ENCODE results near the gene SREBF2.
A peak's percentile ranks its signal among the peaks of the same experiment; 100 is the strongest.

The SREBF2 gene

DNA sequence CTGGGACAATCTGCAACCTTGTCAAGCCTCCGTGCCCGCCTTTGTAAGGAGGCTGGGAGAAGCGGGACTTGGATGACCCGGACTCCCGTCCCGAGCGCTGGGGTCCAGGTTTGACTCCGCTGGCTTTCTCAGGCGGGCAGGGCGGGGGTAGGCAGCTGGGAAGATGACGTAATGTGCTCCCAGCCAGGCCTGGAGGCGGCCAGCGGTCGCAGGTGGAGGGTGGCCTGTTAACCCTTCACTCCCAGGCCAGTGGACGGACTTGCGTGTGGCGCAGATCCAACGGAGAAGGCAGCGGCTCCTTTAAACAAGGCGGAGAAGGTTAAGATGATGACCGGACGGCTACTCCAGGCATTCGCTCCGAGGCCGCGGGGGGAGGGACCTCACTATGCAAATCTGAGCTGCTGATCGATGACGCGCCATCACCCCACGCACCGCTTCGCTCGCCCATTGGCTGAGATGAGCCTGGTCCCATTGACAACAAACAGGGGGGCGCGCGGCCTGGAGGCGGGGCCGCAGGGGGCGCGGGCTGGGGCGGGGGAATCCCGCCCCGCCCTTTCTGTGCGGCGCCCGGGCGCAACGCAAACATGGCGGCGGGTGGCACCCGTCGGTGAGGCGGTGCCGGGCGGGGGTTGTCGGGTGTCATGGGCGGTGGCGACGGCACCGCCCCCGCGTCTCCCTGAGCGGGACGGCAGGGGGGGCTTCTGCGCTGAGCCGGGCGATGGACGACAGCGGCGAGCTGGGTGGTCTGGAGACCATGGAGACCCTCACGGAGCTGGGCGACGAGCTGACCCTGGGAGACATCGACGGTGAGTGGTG is at the start of gene SREBF2:
Gene SREBF2, plus strand, starts transcription at position 553 of the 816 bp plus-strand sequence. Its CDS starts 166 bp downstream, at position 719.
- DNase-seq = peak; percentile 99

DNA sequence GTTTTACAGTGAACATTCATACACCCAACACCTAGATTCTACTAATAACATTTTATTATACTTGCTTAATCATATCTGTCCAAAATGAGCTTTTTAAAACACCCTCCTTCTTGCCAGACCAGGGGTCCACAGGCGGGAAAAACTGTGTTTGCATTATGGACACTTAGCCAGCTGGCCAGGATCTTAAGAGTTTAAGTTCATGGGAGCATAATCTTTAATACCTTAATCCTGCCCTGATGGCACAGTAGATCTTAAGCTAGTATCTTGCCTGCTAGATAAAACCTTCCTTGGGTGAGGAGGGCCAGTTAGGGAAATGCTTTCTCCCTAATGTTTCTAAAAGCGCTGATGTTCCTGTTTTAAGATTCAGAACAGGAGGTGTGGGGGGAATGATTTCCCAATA is 45.6 kb upstream of the SREBF2 start:
- DNase-seq = no peak

DNA sequence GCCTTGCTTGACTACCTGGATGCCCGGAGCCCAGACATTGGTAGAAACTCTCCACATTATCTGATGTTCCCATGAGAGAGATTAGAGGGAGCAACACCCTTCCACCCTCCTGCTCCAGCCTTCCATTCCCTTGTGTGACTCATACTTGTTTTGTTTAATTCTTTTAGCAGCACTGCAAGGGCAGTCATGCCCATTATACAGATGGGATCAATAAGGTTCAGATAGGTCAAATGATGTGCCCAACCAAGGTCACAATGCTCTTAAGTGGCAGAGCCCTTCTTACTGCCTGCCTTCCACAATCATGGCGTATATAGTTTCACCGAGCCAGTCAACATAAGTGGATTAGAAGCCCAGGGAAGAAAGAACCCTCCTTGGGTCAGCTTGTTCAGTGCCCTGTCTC is 39.0 kb upstream of the SREBF2 start:
- DNase-seq = no peak

DNA sequence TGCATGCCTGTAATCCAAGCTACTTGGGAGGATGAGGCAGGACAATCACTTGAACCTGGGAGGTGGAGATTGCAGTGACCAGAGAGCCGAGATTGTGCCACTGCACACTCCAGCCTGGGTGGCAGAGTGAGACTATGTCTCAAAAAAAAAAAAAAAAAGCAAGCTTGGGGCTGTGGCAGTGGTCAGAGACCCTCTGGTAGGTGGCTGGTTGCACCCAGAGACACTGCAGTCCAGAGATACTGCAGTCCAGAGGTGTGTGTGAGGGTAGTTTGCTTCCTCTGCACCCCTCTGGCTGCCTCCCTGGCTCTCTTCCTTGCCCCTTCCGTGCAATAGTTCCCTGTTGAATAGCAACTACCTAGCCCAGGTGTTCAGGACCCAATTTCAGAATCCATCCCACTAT is 34.2 kb upstream of the SREBF2 start:
- no peak for DNase-seq

DNA sequence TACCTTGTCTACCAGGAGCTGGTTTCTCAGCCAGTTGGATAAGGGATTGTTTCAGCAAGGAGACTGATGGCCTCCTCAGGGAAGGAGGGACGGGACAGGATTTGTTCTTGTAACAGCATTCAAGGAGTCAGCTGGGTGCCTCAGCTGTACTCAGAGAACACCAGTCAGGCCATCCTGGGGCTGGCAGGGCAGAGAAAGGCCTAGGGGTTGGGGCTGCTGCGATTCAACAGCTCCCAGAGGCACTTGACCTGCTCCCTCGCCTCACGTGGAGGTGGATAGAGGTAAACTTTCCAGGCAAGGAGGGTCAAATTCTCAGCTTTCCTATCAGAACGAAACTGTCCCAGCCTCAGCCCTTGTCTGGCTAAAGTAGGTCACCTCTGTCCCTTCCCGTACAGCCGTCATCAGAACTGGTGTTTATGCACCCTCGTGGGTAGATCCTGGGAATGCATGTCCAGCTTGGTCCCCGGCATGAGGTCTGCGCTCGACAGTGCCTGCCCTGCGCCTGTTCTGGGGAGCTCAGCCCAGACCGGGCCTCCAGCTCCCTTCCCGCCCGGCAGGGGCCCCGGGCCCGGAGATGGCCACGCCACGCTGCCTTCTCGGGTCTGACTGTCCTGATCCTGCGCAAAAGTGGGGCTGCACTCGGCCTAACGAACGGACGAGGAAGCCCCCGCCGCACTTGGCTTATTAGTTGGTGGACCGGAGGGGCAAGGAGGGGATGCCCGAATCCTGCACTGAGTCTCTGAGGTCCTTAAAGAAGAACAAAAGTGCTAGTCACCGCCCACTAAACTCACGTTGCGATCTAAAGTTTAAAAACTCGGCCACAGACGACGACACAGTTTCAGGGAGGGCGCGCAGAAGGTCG is 33.2 kb upstream of the SREBF2 start:
- peak; percentile 23 for DNase-seq

DNA sequence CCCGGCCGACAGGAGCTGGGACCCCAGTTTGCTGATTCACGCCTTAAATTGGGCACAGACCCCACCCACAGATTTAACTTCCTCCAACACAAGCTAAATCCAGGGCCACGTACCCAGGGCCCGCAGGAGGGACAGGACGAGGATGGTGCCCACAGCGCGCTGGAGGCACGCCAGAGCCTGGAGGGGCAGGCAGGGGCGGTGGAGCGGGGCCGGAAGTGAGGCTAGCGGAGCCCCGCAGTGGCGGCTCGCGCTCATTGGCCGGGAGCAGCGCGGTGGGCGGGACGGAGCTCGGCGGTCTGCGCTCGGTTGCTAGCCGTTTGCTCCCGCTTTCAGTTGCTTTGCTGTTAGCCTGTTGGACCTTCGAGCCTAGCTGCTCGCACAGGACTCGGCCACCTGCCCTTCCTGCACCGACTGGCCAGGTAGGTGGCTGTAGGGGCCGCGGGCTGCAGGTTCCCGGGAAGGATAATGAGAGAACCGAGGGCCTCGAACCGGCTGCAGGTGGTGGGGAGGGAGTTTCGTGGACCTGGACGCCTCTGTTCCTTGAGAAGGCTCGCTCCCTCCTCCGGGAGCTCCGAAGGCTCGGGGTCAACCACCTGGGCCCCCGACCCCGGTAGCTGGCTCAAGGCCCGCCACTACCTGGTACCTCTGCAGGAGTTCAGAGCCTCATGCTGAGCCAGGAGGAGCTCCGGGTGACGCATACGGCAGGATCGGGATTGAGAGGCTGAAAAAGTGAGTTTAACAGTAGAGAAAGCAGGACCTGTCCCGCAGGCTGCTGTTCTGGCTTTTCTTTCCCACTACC is 32.4 kb upstream of the SREBF2 start, which contains the start of gene CCDC134:
Gene CCDC134, plus strand, starts transcription at position 332 of the 799 bp plus-strand sequence. CDS start 8,212 bp downstream, outside the sequence.
- peak; percentile 91 for DNase-seq

DNA sequence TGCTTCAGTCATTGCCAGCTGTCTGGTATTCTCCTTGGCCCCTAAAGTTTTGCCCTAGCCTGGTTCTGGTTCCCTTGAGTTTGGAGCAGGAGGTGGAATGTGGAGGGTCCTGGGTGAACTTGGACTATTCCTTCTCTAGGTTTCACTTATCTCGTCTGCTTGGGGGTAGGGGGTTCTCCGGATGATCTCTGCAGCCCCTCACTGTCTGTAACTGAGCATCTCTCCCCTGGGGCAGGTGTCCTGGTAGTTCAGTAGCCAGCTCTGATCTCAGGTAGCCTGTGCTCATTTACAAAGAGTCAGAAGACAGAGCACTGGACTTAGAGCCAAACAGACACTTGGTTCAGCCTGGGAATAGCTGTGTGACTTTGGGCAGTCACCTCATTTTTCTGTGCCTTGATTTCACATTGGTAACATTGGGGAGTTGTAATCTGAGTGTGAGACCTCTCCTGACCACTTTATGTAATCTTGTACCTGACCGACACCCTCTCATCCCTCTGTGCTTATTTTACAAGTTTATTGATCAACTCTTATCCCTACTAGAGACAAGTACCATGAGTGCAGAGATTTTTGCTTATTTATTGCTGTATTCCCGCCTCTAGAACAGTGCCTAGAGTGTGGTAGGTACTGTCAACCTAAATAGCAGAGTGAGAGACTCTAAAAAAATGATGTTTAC is 31.6 kb upstream of the SREBF2 start:
- DNase-seq = no peak

DNA sequence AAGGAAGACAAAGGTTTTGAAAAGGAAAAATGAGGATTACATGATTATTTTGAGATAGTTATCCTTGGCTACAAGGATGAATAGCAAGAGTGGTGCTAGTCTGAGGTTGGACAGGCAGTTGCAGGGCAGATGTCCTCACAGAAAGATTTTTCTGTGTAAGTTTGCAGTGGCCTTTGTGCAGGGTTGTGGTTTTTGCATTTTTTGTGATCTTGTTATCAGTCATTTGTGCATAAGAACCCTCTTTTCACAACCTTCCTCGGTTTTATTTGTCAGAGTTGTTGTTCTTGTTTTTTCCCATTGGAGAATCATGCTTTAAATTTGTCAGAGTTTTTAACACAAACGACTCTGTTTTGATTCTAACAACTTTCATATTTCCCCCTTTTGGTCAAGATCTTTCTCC is 31.0 kb upstream of the SREBF2 start:
- no peak for DNase-seq

DNA sequence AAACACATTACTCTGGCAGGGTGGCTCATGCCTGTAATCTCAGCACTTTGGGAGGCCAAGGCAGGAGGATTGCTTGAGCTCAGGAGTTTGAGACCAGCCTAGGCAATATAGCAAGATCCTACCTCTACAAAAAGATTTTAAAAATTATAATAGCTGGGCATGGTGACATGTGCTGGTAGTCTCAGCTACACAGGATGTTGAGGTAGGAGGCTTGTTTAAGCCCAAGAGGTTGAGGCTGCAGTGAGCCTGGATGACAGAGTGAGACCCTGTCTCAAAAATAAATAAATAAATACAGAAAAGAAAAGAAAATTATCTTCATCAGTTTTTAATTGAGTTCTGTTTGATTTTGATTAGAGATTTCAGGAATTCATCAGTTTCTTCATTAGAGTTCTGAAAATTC is 27.3 kb upstream of the SREBF2 start:
- no peak for DNase-seq

DNA sequence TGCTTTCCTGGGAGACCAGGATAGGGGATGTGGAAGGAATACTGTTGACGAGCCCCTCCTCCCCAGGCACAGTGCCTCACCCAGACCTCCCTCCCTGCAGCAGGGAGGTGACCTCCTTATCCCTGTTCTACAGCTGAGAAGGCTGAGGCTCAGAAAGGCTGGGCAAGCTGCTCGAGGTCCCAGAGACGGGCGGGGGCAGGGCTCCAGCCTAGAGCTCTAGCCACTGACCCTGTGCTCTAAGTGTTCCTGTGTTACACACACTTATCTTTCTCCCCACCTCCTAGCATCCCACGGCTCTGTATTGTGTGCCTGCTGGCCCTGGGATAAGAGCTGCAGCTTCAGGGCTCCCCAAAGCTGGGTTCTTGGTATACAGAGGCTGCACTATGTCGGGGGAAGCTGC is 24.5 kb upstream of the SREBF2 start:
- no peak for DNase-seq

DNA sequence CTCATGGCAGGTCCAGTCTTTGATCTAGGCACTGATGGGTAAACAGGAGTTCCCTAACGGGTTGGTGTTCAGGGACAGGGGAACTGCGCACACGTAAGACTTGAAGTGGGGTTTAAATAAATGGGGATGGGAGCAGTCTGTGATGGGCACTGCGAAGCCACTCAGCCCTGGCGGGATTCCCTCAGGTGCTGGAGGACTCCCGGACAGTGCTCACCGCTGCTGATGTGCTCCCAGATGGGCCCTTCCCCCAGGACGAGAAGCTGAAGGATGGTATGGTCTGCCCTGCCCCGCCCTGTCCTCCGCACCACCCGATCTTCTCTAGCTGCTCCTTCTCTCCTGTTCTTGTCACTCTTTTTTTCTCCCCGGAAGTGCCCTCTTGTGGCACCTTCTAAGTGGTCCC is 22.9 kb upstream of the SREBF2 start:
- DNase-seq = no peak

DNA sequence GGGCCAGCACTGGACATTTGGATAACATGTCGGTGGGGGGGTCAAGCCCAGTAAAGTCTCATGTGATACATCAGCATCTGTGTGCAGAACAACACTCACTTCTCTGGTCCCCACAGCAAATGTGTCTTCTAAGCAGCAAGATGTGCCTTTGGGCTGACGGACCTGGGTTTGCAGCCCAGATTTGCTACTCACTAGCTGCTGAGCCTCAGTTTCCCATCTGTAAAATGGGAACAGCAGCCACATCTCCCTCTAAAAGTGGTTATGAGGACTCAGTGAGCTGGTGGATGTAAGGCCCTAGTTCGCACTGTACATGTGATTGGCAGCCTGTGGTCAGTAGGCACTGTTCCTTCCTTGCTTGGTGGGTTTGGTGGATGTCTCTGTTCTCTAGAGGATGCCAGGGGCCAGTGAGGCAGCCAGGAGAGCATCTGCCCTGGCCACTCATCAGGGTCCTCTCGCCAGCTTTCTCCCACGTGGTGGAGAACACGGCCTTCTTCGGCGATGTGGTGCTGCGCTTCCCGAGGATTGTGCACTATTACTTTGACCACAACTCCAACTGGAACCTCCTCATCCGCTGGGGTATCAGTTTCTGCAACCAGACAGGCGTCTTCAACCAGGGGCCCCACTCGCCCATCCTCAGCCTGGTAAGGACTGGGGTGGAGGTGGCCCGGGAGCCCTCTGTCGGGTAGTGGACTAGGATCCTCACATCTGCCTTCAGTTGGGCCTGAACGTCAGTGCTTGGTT is 19.9 kb upstream of the SREBF2 start:
- DNase-seq = no peak

DNA sequence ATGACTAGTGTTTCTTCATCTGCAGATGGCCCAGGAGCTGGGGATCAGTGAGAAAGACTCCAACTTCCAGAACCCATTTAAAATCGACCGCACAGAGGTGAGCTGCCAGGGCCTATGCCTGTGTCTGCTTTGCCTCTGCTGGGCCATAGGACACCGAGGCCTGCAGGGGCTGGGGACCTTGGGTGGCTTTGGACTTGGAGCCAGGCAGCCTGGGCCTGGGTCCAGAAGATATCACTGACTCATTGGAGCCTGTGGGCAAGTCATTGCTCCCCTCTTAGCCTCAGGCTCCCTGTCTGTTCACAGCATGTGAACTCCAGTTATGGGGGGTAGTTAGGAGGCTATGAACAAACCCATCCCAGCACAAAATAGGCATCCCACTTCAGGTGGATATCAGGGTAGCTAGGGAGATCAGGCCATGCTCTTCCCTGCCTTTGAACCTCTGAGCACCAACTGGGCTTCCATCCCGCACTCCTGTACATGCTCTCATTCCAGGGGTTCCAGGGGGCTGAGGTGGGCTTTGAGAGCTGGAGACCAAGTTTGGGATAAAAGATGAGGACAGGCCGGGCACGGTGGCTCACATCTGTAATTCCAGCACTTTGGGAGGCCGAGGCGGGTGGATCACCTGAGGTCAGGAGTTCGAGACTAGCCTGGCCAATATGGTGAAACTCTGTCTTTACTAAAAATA is 19.0 kb upstream of the SREBF2 start:
- DNase-seq = no peak

DNA sequence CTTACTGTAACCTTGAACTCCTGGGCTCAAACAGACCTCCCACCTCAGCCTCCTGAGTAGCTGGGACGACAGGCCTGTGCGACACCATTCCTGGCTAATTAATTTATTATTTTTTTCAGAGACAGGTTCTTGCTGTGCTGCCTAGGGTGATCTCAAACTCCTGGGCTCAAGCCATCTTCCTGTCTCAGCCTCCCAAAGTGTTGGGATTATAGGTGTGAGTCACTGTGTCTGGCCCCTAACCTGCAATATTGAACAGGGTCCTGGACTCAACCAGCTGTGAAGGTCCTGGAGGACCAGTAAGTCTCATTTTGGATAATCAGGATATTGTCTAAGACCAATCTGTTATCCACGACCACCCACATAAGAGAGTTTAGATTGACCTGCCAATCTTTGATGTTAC is 17.2 kb upstream of the SREBF2 start:
- DNase-seq = no peak

DNA sequence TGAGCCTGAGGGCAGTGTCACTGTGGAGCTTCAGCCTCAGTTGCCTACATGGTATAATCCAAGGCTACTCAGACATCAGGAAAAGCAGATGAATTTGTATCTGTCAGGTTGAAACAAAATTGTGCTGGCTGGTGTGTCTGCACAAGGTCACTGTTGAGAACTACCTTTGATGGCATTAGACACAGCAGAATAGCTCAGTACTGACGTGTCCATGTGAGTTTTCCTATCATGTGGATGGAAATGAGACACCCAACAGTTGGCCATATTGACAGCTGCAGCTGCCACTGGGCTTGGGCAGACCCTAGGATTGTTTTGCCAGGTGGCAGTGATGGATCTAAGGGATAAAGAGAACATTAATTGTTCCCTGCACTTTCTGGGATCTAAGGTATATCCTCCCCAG is 16.7 kb upstream of the SREBF2 start:
- no peak for DNase-seq

DNA sequence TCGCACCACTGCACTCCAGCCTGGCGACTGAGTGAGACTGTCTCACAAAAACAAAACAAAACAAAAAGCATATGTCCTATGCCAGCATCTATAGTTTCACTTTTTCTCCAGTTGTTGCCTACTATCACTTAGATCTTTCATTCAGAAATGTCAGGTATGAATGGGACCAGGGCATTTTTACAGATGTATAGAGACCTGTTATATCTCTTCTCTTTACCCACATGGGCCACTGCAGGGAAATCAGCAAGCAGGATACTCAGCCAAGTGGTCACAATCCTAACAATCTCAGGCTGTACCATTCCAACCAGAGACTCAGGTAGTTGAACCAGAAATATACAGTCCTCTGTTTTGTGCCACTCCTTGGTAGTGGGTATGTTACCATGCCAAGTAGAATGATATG is 16.0 kb upstream of the SREBF2 start:
- DNase-seq = no peak

DNA sequence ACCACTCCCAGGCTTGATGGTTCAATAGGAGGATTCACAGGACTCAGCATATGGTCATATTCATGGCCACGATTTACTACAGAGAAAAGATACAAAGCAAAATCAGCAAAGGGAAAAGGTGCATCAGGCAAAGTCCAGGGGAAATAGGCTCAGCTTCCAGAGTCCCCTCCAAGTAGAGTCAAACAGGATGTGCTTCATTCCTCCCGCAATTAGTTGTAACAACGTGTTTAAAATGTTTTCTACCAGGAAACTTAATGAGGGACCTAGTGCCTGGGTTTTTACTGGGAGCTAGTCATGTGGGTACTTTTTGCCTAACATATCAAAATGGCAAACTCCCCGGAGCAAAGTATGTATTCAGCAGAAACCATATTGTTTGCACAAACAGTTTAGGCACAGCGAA is 14.9 kb upstream of the SREBF2 start:
- DNase-seq = no peak

DNA sequence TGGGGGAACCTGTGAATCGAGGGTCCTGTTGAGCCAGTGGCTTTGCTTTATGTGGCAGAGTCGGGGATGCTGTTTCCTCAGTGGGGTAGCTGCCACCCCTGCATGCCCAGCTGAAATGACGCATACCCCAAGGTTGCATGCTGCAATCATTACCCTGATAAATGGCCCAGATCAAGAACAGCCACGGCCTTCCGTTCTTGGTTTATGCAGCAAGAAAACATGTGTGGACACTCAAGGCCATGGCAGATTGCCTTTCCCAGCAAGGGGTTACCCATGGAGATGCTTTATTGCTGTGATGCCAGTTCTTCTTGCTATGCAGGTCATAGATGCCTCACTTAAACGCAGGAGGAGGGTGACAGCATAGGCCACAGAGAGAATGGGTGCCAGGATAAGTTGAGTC is 14.3 kb upstream of the SREBF2 start:
- DNase-seq = no peak

DNA sequence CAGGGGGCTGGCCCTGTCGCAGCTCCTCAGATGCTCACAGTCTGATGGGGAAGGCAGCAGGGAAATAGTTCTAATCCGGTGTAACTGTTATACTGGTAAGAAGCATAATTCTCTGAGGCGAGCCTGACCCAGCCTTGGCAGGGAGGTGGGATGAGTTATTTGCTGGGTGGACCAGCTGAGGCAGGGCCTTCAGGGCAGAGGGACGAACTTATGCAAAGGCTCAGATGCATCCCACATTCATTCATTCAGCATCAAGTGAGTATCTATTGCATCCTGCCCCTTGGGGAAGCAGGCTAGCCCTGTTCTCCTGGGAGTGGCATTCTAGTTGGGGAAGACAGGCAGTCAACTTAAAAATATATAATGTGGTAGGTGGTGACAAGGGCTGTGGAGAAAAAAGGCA is 13.6 kb upstream of the SREBF2 start:
- no peak for DNase-seq

DNA sequence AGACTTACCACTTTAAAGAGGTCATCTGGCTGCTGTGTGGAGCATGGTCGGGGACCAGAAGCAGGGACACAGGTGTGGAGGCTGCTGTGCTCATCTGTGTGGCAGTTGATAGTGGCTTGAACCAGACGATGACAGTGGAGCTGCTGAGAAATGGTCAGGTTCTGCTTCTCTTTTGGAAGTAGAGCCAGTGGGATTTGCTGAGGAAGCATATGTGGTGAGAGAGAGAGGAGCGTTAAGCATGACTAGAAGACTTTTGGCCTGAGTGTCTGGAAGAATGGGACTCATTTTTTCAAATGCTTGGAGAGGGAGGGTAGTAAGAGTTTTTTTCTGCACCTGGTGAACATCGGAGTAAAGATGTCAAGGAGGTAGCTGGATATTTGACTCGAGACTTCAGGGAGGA is 12.5 kb upstream of the SREBF2 start:
- no peak for DNase-seq
